Measurements from ENCODE around the gene TBC1D9.

GRCh38 chr4:140637836-140638235, 118.3 kb downstream of the TBC1D9 start:
- TF ChIP-seq POLR2A (IDR thresholded peaks at IDR 0.05; ENCODE audit: low read depth, low read length) (no peak), POLR2AphosphoS5 (IDR thresholded peaks at IDR 0.05; ENCODE audit: low read depth, low read length) (no peak)
